Renal pelvis (tissue), 4 donors: Measurements from ENCODE around the gene TXNL4B. TPM values are rescaled to one million over a fixed set of nuclear protein-coding genes. Genes with fewer than 3 reads are reported as not detected.

Source experiments
- DNase-seq: peaks from one replicate; pipeline ENCODE4 v3.0.0-alpha.2; 2013
- polyA plus RNA-seq, 3 donors: library from polyadenylated mRNA; unstranded; fragments of 120-200 nt; gene quantifications; one replicate each; pipeline ENCODE4 v1.2.1, GENCODE V29; 2013; ENCODE audit not compliant: insufficient read length in 3 of 3

TXNL4B gene
- polyA plus RNA-seq, 3 donors, result 17.3 to 23.2 (median 21.7) TPM

DNA sequence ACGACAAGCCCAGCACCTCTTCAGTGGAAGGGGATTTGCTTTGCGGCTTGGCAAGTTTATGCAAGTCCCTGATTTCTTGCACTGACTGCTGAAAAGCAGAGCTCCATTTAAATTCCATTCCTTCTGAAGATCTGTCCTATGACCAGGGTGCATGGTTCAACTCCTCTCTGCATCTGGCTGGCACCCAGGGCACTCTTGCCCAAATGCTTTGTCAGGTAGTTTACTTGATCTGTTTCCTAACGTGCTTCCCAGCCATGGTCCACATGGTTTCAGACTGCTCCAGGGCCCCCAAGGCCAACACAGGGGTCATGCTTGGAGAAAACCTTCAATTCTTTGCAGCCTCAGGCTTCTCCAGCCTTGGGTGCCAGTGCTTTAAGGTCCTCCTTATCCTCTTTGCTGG lies 50.4 kb downstream of the TXNL4B start:
- no peak for DNase-seq

GRCh38 chr16:72042157-72042660 lies 51.2 kb downstream of the TXNL4B start:
- DNase-seq, result peak; percentile 47

- DNase-seq, result no peak
These were observed 57.3 kb downstream of the TXNL4B start for GRCh38 chr16:72036098-72036497.

Other genes with a start within 250 kb of the TXNL4B start
- gene ATXN1L, start 247.6 kb downstream of the TXNL4B start, polyA plus RNA-seq, result 10 to 100 TPM; 33.7 to 39.0 (median 38.9) TPM
- 10 to 100 TPM; 20.9 to 24.9 (median 21.4) TPM for gene ZNF821, start 209.4 kb downstream of the TXNL4B start, polyA plus RNA-seq
- 100 to 1,000 TPM; 258 to 360 (median 303) TPM for gene IST1, start 198.1 kb downstream of the TXNL4B start, polyA plus RNA-seq
- under 1 TPM; 0.04 to 0.18 (median 0.16) TPM for gene PKD1L3, start 93.2 kb downstream of the TXNL4B start, polyA plus RNA-seq
- 10 to 100 TPM; 12.3 to 21.0 (median 18.7) TPM for gene DHODH, start 84.9 kb downstream of the TXNL4B start, polyA plus RNA-seq
- gene HP, start 39.1 kb downstream of the TXNL4B start, polyA plus RNA-seq, result under 1 TPM; 0.74 to 0.99 (median 0.77) TPM
- gene HPR, start 30.4 kb downstream of the TXNL4B start, polyA plus RNA-seq, result under 1 TPM in 1 of 3 donors, not detected in 2; 0.11 TPM
- gene DHX38, start 227 bp upstream of the TXNL4B start, polyA plus RNA-seq, result 10 to 100 TPM; 71.1 to 84.9 (median 73.9) TPM
- gene PMFBP1, start 78.5 kb upstream of the TXNL4B start, polyA plus RNA-seq, result 1 to 10 TPM; 3.5 to 6.6 (median 6.2) TPM